ENCODE results near the gene FNDC3B.

- TF ChIP-seq, protein P1, sequence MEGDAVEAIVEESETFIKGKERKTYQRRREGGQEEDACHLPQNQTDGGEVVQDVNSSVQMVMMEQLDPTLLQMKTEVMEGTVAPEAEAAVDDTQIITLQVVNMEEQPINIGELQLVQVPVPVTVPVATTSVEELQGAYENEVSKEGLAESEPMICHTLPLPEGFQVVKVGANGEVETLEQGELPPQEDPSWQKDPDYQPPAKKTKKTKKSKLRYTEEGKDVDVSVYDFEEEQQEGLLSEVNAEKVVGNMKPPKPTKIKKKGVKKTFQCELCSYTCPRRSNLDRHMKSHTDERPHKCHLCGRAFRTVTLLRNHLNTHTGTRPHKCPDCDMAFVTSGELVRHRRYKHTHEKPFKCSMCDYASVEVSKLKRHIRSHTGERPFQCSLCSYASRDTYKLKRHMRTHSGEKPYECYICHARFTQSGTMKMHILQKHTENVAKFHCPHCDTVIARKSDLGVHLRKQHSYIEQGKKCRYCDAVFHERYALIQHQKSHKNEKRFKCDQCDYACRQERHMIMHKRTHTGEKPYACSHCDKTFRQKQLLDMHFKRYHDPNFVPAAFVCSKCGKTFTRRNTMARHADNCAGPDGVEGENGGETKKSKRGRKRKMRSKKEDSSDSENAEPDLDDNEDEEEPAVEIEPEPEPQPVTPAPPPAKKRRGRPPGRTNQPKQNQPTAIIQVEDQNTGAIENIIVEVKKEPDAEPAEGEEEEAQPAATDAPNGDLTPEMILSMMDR (IDR thresholded peaks at IDR 0.05) = no peak
- TF ChIP-seq POLR2A (IDR thresholded peaks at IDR 0.05) = no peak
- TF ChIP-seq EP300 (IDR thresholded peaks at IDR 0.05) = no peak
These were observed 170.2 kb downstream of the FNDC3B start for GRCh38 chr3:172209333-172210321.
